HG02840 (cell line): ENCODE results near the gene C17orf100.
"Not testable (repeated sequence)": the region's sequence is repeated elsewhere in the genome, so short reads cannot be mapped to it uniquely, and the experiment has no call there.

Source experiments
- ATAC-seq: cut with Tn5 transposase; IDR thresholded peaks from one replicate; pipeline ENCODE4 v1.9.1; 2021; ENCODE audit warnings: mild to moderate bottlenecking, moderate library complexity, moderate number of reproducible peaks; ENCODE audit not compliant: unreplicated experiment, low FRiP score

C17orf100 gene

DNA sequence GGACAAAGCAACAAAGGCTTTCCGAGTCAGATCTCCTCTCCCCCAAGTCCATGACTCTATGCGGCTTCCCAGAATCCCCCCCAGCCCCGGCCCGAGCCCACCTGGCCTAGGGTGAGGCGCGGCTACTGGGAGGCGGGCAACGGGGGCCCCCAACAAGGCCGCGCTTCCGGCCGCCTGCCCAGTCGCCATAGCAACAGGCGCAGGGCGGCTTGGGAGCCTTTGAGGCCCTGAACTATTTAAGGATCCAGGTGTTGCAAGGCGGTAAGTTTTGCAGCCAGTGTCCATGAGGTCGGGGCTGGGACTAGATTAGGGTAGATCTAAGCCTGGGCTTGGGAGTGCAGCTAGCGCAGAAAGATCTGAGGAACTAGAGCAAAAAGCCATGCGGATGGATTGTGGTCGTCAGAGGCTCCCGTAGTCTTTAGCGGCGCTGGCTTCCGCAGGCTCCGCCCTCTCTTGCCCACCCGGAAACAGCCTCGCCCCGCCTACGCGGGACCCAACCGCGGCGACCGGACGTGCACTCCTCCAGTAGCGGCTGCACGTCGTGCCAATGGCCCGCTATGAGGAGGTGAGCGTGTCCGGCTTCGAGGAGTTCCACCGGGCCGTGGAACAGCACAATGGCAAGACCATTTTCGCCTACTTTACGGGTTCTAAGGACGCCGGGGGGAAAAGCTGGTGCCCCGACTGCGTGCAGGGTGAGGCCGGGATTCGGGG lies 10.9 kb upstream of the C17orf100 start, which contains the start of the genes KIAA0753 and TXNDC17:
Gene KIAA0753 (minus strand): TSS at position 176 of the 711 bp plus-strand sequence. CDS start 5,608 bp downstream, outside the sequence.
Gene TXNDC17 (plus strand): TSS at position 525 of the 711 bp plus-strand sequence. CDS start 23 bp downstream, at position 548.
- ATAC-seq, result peak; percentile 93

DNA sequence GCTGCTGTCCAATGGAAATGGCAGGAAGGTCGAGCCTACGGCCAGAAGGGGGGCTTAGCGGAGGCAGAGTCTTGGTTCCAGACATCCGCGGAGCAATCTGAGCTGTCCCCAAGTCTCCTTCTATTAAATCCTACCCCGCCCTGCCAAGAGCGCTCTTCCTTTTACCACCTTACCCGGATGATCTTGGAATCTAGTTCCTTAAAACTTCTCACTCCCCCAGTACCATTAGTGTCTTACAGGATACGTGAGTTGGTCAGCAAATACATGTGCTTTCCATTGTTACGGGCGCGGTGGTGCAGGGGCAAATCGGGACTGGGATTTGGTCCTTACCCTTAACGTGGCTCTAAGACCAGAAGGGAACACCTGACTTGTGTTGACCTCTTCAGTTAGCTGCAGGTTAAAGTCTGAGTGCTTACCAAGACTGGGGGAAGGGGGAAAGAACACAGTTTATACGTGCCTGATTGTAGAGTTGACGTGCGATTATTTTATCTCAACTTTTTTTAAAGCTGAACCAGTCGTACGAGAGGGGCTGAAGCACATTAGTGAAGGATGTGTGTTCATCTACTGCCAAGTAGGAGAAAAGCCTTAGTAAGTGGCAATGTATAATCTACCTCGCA lies 10.2 kb upstream of the C17orf100 start:
- ATAC-seq, result peak; percentile 15

DNA sequence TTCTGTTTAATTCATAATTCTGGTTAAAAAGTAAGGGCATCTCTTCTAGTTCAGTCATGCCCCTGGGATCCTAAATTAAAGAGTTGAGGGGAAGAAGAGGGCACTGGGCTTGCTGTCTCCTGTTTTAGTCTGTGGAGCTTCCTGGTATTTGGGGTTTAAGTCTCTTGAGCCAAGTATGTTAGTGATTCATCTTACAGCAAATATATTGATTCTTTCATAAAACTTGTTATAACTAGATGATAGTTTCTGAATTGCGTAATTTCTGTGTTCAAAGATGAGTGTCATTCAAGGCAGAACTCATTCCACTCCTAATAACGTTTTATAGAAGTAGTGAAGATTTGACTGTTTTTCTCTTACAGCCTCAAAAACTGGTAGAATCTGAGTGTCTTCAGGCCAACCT lies 9.0 kb upstream of the C17orf100 start:
- ATAC-seq, result no peak

DNA sequence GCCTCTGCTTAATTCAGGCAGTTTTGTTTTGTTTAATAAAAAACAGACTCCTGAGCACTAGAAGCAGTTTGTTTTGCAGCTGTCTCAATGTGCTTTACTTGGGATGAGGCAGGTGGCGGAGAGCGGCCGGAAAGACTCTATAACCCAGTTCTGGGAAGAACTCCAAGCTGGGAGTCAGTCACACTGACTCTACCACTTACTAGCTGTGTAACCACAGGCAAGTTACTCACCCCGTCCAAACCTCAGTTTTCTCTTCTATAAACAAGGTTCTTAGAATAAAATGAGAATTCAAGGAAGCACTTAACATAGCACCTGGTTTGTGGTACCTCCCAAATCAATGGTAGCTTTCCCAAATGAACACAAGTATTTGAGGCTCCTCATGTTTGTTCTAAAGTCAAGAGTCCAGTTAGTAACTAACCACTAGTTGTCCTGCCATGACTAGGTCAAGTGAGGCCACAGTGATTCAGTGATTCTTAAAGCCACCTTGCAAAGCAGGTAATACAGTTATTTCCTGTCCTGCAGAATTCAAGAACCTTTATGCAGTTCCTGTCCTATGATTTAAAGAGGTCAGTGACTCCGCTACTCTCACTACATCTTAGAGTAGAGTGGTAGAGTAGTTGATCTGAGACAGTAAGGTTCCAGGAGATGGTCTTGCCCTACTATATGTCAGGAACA lies 8.0 kb upstream of the C17orf100 start:
- ATAC-seq, result no peak

DNA sequence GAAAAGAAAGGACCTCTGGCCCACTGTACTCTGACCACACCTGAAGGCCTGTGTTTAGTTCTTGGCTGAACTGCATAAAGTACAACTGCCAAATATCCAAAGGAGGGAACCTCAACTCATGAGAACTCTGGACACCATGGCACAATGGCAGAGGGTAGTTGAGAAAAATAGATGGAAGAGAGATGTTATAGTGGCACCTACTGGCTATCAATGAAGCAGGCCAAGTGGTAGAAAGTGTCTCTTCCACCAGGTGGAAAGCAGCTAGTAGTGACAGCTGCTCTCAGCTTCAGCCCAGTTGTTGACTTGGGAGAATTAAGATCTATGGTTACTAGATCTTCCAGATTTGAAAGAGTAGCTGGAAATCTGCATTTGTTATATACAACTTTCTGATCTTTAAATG lies 3.4 kb upstream of the C17orf100 start:
- ATAC-seq, result no peak

DNA sequence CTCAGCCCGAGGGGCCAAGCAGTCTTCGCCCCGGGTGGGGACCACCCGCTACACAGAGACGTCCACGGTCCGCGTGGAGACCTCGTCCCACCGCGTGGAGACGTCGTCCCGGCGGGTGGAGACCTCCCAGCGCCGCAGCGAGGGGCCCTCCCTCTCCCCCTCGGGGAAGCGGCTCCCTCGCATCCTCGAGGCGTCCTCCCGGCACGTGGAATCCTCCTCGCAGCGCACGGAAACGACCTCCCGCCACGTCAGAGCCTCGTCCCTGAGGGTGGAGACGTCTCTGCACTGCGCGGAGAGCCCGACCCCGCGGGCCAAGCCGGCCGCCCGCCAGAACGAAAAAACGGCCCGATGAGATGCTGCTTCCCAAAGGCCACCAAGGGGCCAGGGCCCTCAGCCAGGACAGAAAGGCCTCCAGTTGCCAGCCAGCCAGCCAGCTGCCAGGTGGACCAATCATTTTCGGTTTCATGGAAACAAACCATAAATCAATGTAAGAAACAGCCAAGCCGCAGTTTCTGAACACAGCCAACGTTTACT lies 424 bp downstream of the C17orf100 start:
- ATAC-seq, result peak; percentile 11

DNA sequence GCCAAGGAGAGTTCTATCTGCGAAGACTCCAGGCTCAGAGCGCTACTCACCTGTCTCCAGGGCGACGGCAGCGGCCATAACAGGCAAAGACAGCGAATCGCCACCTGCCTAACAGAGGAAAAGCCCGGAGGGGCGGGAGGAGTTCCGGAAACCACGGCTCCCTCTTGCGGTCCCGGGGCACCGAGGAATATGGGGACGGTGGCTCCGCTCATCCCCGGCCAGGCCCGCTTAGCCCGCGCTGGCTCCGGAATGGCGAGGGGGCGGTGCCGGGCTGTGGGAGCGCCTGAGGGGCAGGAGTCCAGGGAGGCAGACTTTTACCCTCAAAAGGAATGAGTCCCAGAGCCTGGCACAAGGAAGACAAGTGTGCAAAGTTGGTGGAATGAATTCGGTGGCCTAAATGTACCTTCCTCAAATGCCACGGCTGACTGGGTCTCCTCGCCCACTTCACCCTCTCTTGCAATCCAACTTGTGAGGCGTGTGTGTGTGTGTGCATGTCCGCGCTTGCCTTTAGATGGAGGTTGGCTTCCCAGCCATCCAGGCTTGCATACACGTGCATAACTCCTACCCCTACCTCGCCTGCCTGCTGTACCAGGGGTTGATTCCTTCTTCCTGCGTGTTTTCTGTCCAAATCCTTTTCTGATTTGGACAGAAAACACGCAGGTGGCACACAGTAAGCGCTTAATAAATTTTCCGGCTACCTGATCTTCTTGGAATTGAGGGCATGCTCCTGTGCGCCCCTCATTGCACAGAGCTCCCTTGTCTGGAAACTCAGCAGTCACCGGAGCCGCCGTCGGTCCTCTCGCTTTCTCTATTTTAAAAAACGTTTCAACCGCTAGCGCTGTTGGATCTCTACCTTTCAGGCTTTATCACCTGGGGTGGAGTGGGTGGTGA lies 3.5 kb downstream of the C17orf100 start:
- ATAC-seq, result no peak

DNA sequence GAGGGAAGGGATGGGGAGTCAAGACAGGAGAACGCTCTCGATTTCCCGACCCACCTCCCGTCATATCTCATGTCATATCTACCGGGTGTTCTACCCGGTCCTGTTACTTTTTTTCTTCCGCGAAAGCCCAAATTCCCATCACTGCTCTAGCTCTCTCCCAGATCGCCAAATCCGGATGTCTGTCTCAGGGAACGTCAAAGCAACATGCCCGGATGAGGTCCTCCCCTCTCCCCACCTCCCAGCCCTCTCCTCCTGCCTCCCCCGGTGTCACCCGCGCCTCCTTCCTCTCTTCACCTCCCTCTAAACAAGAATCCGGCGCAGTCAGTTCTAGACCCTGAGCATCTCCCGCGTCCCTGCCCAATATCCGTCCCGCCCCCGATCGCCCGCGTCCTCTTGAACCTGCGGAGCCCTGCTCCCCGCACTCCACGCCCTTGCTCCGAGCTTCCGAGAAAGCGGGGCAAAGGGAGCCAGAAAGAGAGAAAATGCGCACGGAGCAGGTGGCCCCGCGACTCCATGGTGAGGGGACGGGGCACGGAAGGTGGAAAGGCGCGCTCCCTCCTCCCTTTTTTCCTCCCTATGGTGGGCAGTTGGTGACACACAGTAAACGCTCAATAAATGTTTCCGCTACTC lies 4.3 kb downstream of the C17orf100 start:
- ATAC-seq, result not testable (repeated sequence)

DNA sequence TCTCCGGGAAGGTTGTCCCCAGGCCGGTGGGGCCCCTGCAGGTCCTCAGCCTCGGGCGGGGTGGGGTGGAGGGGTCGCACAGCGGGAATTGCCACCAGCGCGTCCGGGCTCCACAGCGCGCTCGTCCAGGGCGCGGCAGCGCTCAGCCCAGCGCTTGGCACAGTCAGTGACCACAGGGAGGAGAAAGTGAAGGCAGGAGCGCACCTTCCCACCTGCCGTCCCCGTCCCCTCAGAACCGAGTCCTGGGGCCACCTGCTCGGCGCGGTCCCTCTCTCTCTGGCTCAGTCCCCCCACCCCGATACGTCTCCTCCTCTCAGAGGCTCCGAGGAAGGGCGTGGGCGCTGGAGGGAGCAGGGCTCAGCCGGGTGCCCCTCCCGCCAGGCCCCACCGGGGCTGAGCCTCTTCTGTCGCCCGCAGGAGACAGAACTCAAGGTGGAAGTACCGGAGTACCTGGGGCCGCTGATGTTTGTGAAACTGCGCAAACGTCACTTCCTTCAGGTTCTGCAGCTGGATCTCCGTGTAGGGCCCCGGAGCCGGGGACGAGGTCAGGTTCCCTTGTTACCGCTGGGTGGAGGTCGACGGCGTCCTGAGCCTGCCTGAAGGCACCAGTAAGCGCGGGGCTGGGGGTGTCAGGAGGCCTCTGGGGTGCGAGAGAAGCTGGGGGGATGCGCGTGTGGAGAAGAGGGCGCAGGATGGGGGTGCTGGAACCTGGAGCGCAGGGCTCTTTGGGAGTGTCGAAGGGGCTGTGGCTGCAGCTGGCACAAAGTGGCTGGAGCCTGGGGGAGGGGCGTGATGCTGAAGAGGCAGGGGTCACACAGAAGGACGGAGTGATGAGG lies 5.5 kb downstream of the C17orf100 start:
- ATAC-seq, result not testable (repeated sequence)

DNA sequence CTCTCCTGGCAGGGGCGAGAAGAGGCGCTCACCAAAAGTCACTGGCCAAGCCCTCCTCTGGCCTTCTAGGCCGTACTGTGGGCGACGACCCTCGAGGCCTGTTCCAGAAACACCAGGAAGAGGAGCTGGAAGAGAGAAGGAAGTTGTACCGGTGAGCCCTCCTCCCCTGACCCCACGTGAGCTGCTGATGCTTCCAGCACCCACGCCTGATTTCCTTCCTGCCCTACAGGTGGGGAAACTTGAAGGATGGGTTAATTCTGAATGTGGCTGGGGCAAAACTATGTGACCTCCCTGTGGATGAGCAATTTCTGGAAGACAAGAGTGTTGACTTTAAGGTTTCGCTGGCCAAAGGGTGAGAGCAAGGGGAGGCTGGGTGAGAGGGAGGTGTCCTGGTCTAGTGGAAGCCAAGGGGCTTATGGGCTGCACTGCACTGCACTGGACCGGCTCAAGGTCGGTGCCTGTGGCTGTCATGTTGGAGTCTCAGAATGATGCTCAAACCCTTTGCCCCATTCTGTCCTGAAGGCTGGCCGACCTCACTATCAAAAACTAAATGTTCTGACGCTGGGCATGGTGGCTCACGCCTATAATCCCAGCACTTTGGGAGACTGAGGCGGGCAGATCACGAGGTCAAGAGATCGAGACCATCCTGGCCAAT lies 6.2 kb downstream of the C17orf100 start:
- no peak for ATAC-seq

DNA sequence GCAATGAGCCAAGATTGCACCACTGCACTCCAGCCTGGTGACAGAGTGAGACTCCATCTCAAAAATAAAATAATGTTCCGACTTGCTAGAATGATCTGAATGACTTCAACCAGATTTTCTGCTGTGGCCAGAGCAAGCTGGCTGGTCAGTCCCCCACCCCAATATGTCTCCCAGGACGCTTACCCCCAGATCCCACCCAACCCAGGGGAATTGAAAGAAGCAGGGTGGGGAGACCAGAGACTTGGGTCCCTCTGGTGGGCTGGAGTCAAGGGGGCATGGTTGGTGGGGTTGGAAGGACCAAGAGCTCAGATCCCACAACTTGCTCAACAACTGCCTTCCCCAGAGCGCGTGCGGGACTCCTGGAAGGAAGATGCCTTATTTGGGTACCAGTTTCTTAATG lies 6.8 kb downstream of the C17orf100 start:
- ATAC-seq, result not testable (repeated sequence)

DNA sequence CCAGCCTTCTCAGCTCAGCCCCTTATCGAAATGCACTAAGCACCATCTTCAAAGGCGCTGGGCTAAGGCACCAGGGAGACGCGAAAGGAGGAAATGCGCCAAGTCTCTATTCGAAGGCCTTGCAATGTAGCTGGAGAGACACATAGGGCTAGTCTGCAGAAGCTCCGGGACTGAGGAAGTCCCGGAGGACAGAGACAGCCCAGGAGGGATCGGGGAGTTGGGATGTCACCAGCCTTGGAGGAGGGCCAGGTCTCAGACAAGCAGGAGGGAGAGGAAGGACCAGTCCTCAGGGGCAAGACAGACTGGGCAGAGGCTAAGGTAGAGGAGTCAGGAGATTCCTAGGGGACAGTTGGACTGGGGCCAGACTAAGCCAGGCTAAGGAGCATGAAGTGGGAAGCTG lies 8.5 kb downstream of the C17orf100 start:
- ATAC-seq, result no peak

DNA sequence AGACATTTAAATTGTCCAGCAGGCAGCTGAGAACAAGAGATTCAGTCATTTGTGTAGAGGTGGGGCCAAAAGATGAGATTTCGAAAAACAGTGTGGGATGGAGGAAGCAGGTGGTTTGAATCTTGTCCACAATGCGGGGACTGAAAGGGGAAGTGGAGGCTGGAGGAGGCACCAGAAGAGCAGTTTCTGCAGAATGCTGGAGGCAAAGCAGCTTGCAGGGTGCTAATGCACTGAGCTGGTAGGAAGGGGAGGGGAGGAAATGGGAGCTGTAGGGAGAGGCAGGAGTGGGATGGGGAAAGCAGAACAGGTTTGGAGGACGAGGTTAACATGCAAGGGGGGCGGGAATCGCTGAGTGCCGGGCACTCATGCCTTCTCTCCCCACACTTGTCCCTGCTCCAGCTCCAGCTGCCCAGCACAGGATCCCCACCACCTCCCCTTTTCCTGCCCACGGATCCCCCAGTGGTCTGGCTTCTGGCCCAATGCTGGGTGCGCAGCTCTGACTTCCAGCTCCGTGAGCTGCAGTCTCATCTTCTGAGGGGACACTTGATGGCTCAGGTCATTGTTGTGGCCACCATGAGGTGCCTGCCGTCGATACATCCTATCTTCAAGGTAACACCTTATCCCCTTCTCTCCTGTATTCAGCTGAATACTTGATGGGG lies 9.4 kb downstream of the C17orf100 start:
- no peak for ATAC-seq

DNA sequence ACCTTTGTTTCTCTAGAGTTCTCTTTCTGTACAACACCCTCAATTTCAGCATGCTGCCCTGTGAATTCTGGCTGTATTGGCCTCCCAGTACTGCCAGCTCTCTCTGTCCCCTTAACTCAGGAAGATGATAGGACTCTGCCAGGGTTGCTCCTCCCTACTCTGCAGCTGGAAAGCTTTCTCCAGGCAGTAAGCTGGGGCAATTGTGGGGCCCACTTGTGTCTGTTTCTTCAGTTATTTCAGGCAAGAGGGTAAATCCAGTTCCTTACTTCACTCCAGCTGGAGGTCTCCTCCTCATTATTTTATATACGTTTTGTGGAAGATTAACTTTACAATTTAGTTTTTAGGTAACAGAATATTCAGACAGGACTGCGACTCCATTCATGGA lies 9.9 kb downstream of the C17orf100 start:
- ATAC-seq, result no peak

DNA sequence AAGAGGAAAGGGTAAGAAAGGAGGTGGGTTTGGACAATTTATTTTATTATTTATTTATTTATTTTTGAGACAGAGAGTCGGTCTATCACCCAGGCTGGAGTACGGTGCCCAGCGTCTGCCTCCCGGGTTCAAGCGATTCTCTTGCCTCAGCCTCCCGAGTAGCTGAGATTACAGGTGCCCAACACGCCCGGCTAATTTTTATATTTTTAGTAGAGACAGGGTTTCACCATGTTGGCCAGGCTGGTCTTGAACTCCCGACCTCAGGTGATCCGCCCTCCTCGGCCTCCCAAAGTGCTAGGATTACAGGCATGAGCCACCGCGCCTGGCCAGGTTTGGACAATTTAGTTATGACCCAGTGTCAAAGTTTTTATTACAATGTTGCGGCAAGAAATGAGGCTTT lies 11.6 kb downstream of the C17orf100 start:
- not testable (repeated sequence) for ATAC-seq

DNA sequence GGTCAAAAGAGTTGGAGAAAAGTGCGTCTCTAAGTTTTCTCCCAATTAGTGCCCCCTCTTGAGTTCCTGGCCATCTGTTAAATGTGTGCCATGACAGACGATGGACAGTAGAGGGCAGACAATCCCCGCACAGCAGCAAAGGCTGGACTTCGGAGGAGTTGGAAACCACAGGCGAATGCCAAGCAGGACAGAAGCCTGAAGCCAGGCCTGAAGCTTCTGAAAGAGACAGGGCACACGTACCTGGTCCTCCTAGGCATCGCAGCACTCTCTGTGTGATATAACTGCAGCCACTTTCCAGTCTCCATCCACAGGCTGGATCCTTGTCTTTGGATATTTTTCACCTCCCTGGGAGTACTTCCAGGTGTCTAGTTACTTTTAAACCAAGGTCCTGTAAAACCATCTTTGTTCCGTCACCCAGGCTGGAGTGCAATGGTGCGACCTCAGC lies 14.5 kb downstream of the C17orf100 start:
- ATAC-seq, result no peak

DNA sequence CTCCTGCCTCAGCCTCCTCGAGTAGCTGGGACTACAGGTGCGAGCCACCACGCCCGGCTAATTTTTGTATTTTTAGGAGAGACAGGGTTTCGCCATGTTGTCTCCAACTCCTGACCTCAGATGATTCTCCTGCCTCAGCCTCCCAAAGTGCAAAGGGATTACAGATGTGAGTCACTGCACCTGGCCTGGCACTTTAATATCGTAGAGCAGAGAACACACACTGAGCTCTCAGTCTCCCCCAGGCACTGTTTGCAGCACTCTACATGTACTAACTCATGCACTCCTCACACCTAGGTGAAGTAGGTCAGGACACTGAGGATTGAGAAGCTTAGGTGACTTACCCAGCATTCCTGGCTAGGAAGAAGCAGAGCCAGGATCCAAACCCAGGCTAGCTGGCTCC lies 15.0 kb downstream of the C17orf100 start:
- ATAC-seq, result no peak

DNA sequence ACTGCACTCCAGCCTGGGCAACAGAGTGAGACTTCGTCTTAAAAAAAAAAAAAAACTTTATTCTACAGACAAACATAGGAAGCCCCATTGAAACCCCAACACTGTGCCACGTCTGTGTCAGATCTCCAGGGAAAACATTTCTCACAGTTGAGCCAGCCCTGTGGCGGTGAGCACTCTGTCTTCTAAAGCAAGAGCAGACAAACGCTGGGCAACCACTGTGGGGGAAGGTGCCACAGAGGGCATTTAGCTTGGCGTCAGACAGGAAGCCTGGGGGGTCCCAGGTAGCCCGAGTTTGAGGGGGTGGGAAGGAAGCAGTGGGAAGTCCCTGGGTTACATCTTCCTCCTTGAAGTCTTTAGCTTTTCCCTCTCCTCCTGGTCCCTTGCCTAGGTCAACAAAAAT lies 16.0 kb downstream of the C17orf100 start:
- no peak for ATAC-seq
